ENCODE data around the gene PIP5K1B.

GRCh38 chr9:68887232-68887631, 182.2 kb downstream of the PIP5K1B start:
- TF ChIP-seq SIN3A (IDR thresholded peaks at IDR 0.05; ENCODE audit: borderline replicate concordance, insufficient read depth, low read depth, low read length), result no peak
- no peak for TF ChIP-seq CTCF (IDR thresholded peaks at IDR 0.05)
- no peak for TF ChIP-seq POLR2AphosphoS5 (IDR thresholded peaks at IDR 0.05; ENCODE audit: low read depth, low read length)
- TF ChIP-seq TCF7L2 (IDR thresholded peaks at IDR 0.05; ENCODE audit: low read depth, low read length), result no peak
- no peak for TF ChIP-seq REST (IDR thresholded peaks at IDR 0.05; ENCODE audit: insufficient read depth in 1 of 2, low read depth in 2 of 2, low read length in 1 of 2)
